Measurements from ENCODE around the gene SPINK1.
A peak's percentile ranks its signal among the peaks of the same experiment; 100 is the strongest.
"Not testable (repeated sequence)": the region's sequence is repeated elsewhere in the genome, so short reads cannot be mapped to it uniquely, and the experiment has no call there.

The SPINK1 gene

GRCh38 chr5:147854894-147855773, 23.7 kb upstream of the SPINK1 start:
- DNase-seq, result no peak

DNA sequence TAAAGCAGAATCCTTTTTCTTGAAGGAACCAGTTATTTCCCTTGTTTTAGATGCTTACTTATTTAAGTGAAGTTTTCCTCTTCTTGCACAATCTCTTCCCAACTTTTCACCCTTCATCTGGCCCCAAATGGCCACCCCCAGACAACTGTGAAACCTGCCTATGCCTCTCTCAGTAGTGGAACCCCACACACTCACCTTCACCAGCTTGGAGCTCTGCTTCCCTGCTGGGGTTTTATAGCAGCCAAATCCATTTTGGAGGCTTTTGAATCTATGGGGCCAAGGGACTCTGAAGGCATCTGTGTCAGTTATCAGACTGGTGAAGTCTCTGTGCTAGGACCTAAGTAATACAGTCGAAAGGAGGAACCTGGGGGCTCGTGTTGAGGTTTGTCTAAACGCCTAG, 22.9 kb upstream of the SPINK1 start:
- DNase-seq, result no peak

GRCh38 chr5:147853372-147853987, 22.0 kb upstream of the SPINK1 start:
- no peak for DNase-seq

DNA sequence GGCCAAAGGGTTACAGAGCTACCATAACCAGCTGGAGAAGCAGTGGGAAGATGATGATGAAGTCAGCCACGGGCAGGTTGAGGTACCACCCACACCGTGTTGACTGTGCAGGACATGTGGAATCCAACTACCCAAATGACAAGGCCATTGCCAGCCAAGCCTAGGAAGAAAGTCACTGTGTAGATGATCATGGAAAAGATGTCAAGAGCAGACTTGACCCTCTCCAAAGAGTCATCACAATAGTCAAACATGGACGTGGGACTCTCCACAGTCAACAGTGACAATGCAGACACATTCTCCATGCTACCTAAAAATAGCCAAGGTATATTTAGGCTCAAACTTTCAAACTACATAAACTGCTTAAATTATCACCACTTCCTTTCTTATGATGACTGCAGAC, 20.9 kb upstream of the SPINK1 start:
- DNase-seq, result no peak

- no peak for DNase-seq
Observed at GRCh38 chr5:147851578-147851977, 20.1 kb upstream of the SPINK1 start.

- DNase-seq, result no peak
Observed at GRCh38 chr5:147849226-147849625, 17.8 kb upstream of the SPINK1 start.

DNA sequence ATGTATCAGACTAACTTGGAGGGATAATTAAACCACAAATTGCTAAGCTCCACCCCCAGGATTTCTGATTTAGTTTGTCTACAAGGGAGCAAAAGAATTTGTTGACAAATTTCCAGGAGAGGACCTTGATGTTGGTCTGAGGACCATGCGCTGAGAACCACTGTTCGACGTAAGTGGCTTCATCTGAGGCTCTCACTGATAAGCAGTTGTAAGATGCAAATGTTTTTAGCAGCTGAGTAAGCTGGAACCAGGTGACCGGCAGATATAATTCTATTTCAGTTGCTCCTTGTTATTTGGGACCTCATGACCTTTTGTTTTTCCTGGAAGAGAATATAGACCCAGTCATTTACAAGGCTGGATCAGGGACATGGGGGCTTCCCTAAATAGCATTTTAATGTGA, 14.1 kb upstream of the SPINK1 start:
- DNase-seq, result no peak

DNA sequence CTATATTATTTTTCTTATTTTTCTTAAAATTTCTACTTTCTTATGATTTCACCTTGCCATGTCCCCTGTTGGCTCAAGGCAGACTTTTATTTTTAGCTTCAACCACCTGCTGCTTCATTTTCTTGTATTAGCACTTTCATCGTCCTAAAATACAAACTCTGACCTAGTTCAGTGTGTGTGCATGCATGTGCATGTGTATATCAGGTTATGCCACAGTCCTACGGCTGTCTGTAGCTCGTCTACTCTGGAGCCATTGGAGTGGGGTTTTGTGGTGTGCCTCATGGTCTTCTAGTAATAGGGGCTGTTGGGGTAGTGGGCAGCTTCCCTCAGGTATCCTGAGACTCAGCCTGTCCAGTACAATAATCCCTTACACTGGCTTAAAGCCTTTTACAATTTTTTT, 13.4 kb upstream of the SPINK1 start:
- no peak for DNase-seq

- DNase-seq, result no peak
Observed at GRCh38 chr5:147842869-147843268, 11.4 kb upstream of the SPINK1 start.

DNA sequence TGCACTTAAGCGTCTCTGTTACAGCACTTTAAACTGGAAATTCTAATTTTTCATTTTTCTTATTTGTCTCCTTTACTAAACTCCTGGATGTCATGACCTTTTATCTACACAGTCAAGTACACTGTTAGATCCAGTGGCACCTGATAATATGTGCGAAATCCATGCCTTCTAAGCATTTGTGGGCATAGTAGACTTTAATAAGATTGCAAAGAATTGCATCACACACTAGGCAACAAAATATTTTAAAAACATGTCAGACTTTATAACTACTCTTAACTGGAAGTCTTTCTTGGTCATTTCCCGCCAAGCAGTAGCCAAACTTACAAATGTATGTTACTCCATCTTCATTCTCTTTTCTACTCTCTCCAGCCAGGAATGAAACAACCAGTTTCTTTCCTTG, 5.0 kb upstream of the SPINK1 start:
- no peak for DNase-seq

GRCh38 chr5:147835386-147835798, 3.9 kb upstream of the SPINK1 start:
- no peak for DNase-seq

- no peak for DNase-seq
Observed at GRCh38 chr5:147832541-147832940, 1.1 kb upstream of the SPINK1 start.

DNA sequence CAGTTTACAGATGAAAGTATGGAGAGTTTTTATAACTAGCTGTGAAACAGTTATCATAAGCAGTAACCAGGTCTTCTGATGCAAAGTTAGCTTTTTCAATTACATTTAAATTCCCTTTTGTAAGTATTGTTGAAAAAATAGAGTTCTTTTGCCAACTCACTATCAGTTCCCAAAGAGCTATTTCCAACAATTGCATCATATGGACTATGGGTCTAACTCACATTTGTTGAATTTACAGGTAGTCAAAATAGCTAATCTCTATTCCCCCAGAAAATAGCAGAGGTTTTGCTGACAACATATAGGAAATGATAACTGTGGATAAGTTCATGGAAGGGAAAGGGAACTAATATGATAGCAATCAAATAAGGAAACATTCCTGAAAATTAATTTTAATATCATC, 1.4 kb downstream of the SPINK1 start:
- DNase-seq, result no peak

GRCh38 chr5:147827017-147827416, 4.5 kb downstream of the SPINK1 start:
- DNase-seq, result not testable (repeated sequence)

GRCh38 chr5:147826361-147826760, 5.1 kb downstream of the SPINK1 start:
- DNase-seq, result no peak

GRCh38 chr5:147822686-147823491, 8.6 kb downstream of the SPINK1 start:
- peak; percentile 66 for DNase-seq

DNA sequence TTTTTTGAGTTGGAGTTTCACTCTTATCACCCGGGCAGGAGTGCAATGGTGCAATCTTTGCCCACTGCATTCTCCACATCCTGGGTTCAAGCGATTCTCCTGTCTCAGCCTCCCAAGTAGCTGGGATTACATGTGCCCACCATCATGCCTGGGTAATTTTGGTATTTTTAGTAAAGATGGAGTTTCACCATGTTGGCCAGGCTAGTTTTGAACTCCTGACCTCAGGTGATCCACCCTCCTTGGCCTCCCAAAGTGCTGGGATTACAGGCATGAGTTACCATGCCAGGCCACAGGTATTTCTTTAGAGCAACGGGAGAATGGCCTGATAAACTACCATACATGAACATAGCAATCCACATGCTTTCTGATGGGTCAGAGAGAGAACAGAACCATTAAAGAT, 9.2 kb downstream of the SPINK1 start:
- not testable (repeated sequence) for DNase-seq

DNA sequence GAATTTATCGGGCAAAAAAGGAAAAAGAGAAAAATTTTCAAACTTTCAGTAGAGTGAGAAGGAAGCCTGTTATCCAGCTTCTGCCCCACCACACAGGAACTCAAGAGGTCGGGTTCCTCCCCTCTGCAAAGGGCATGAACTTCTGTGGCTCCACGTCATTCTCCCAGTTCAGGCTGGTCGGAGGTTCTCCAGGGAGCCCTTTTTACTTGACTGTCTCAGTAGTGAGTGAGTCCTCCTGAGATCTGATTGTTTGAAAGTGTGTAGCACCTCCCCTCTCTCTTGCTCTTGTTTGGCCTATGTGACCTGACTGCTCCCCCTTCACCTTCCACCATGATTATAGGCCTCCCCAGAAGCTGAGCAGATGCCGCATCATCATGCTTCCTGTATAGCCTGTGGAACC, 9.7 kb downstream of the SPINK1 start:
- no peak for DNase-seq

DNA sequence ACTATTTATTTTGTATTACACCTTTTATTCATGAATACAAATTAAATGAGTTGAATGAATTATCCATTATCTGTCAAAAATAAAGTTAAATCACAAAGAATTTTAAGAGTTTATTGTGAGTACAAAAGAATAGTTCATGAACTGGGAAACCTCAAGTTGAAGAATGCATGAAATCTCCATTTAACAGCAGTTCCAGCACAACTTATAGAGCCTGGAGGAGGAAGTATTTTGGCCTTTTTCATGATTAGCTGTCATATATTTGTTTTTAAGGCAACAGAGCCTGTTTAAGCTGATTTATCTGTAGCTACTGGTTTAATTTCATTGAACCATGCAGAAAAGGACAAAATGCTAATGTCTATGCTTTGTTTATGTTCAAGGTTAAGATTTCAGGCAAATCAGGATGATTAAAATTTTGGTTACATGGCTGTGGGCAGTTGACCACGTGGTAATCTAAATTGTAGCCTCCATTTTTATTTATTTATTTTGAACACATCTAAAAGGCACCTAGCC, 12.2 kb downstream of the SPINK1 start:
- DNase-seq, result no peak

- DNase-seq, result no peak
Observed at GRCh38 chr5:147818290-147818689, 13.2 kb downstream of the SPINK1 start.

- DNase-seq, result no peak
Observed at GRCh38 chr5:147813696-147814095, 17.8 kb downstream of the SPINK1 start.

GRCh38 chr5:147809830-147810666, 21.4 kb downstream of the SPINK1 start:
- DNase-seq, result no peak
